HG03575 (cell line): Measurements from ENCODE around the gene CASZ1.

ENCODE experiments used
- ATAC-seq: cut with Tn5 transposase; IDR thresholded peaks from one replicate; pipeline ENCODE4 v1.9.1; 2021; ENCODE audit not compliant: unreplicated experiment, insufficient number of reproducible peaks, low FRiP score; ENCODE audit errors: extremely low read depth

Gene CASZ1

DNA sequence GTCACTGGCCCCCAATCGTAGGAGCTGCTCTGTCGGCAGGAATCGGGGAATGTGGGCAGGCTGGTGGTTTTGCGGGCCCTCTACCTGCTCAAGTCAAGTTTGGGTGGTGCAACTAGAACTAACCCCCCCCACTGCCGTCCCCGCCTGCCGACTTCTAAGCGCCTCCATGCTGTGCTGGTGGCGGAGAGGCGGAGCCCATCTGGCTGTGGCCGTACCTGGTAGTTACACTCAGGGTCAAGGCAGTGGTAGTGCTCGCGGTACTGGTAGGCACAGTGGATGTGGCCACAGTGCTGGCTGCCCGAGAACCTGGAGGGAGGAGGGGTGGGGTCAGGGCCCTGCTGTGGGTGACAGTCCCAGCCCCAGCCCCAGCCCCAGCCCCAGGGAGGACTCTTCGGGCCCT is 140.0 kb downstream of the CASZ1 start:
- ATAC-seq = no peak

DNA sequence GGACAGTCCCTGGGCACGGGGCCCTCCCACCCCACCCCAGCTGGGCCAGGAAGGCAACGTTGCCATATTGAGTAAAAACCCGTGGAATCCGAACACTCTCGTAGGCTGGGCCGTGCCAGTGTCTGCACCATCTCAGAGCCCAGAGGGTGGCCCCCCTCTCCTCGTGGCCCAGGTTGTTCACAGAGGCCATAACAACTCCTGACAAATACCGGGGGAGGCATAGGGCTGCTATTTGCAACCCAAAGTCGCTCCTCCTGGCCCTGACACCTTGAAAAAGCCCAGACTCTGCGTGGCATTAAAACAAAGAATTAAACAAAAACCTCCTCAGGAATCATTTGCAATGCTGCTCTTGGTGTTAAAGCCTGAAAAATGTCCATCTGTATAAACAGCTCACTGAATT is 141.4 kb downstream of the CASZ1 start:
- no peak for ATAC-seq

DNA sequence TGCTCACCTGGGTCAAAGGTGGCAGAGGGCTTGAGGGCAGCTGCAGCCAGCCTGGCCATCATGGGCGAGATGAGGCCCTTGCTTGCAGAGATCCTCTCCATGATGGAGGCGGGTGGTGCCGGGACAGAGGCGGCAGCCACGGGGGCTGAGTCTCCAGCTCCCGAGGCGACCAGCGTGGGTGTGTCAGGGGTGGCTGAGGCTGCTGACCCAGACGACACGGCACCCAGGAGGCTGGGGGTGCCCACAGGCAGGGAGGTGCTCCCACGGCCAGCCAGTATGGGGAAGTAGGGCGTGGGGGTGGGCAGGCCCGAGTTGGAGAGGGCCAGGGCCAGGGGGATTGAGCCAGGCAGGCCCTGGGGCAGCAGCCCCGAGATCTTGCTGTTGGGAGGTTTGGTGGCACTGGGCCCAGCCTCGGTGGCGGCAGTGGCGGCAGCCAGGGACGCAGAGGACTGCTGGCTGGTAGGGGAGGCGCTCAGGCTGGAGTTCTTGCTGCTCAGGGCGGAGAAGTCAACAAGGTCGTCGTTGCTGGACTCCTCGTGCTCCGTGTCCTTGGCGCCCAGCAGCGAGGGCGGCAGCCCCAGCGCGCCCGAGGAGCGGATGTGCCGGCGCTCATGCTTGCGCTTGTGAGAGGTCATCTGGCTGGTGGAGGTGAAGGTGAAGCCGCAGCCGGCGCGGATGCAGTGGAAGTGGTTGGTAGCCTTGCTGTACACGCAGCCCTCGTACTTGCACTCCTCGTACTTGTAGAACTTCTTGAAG is 142.9 kb downstream of the CASZ1 start:
- no peak for ATAC-seq

DNA sequence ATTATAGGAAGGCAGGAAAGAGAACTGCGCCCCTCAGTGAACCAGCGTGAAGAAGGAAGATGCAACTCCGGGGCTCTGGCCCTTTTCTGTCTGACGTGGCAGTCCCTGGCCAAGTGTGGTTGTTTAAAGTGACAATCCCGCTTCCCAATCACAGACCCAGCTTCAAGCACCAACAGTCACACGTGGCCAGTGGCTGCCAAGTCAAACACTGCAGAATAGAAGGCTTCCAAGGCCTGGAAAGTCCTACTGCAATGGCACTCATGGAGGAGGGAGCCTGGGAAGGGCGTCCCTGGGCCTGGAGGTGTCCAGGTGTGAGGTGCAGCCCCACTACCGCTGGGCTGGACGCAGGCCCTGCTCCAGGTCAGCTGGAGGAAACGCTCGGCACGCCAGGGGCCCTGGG is 143.8 kb downstream of the CASZ1 start:
- ATAC-seq = no peak

DNA sequence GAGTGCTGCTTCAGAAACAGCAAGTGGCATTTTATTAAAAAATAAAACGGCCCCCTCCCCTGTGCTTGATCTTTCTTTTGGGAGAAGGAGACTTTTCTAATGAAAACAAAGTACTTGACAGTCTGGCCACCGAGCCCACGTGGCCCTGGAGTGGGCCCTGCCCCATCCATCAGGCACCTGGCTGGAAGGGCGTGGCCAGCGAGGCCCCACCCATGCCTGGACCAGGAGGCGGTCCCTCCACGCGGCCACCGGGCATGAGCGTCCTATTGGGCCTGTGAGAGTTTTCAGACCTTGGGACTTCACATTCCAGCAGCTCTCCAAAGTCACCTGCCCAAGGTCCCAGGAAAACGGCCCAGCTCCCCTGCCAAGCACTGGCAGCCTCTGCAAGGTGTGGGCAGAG is 144.7 kb downstream of the CASZ1 start:
- no peak for ATAC-seq

DNA sequence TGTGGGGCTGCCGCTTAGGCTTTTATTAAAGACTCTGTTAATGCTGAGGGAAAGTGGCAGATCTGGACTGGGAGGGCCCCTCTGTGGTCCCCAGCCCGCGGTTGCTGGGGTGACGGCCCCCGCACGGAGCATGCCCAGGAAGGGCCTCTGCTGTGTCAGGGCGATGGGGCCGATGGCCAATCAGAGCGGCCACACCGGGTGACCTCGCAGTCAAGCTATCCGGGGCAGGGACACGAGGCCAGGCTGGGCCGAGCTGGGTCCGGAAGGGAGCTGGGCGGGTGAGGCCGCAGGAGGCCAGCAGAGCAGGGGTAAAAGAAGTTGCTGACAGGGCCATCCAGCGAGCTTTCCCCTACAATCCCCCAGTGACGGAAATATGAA is 145.1 kb downstream of the CASZ1 start:
- ATAC-seq = no peak

- no peak for ATAC-seq
These were observed 145.7 kb downstream of the CASZ1 start for GRCh38 chr1:10650556-10651388.

DNA sequence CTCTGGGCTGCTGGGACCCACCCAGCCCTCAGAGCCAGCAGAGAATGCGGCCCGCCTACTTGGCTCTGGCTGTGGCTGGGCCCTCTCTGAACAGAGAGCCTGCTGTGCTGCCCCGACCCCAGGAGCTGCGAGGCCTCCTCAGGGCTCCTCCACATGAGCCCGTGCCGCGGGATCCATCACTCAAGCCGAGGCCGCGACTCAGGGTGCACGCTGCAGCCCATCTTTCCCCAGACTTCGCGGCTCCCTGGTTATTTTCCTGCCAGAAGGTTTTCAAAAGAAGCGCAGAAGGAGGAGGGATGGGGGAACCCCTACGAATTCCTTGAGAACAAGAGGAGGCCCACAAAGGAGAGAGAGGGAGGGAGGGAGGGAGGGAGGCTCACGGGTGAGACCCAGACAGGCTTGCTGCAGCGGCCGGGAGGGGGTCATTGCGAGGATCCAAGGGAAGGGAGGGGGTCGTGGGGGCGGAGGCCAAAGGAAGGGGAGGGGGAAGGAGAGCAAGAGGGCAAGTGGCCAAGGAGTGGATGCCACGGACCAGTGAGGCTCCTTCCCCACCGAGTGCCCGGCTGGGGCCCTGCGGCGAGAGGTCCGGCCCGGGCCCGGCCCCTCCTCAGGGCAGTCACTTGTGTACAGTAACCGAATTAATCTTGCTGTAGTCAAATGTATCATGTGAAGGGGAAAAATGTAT is 146.8 kb downstream of the CASZ1 start:
- no peak for ATAC-seq

- ATAC-seq = no peak
These were observed 147.5 kb downstream of the CASZ1 start for GRCh38 chr1:10648689-10649516.

- ATAC-seq = no peak
These were observed 148.9 kb downstream of the CASZ1 start for GRCh38 chr1:10647414-10648170.

DNA sequence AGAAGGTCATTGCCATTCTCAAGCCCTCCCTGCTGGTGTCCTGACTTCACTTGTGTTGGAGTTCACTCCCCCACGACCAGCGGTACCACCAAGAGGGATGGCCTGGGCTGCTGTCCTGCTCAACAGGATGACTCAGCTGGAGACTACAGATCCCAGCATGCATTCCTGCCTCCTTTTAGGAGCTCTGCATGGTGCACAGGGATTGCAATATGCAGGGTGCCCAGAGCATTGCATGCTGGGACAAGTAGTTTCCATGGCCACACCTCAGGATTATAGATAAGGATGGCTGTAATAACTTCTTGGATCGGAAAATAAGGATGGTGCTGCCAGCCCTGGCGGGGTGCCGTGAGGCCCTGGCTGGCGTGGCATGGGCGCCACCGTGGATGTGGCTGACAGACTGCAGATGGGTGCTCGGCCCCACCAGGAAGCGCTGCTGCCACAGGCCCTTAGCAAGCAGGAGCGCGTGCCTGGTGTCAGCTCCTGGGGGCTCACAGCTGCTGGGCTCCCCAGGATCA is 150.0 kb downstream of the CASZ1 start:
- no peak for ATAC-seq

DNA sequence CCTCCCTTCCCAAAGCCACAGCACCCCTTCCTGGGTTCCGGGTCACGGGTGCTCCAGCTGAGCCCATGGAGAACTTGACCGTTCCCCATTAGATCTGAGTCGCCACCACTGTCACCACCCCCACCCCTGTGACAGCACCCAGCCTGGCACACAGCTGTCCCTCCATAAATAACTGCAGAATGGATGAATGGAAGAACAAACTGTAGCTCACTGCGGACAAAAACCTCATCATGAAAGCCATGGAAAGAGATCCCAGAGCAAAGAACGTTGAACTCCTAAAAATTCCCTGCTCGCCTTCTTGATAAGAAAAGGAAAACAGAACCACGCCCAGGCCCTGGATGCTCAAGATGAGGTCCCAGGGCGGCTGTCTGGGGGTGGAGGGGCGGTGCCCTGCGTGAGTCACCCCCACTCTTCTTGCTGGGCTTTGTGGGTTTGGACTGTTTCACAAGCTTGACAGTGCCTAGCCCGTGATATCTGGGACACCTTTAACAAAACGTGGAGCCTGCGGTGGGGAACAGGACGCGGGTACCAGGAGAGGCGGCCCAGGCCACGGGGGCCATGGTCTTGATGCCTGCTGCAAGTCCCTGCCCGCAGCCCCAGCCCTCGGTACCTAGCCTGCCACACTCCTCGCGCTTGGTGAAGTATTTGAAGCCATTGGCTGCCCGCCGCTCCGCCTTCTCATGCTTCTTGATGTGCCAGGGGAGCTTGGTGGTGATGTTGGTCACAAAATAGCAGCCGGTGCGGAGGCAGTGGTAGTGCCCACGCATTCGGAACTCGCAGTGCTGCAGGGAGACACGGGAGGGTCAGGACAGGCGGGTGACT is 151.9 kb downstream of the CASZ1 start:
- ATAC-seq = no peak

- no peak for ATAC-seq
These were observed 152.7 kb downstream of the CASZ1 start for GRCh38 chr1:10643607-10644306.

GRCh38 chr1:10642403-10643080 is 153.9 kb downstream of the CASZ1 start:
- ATAC-seq = no peak

DNA sequence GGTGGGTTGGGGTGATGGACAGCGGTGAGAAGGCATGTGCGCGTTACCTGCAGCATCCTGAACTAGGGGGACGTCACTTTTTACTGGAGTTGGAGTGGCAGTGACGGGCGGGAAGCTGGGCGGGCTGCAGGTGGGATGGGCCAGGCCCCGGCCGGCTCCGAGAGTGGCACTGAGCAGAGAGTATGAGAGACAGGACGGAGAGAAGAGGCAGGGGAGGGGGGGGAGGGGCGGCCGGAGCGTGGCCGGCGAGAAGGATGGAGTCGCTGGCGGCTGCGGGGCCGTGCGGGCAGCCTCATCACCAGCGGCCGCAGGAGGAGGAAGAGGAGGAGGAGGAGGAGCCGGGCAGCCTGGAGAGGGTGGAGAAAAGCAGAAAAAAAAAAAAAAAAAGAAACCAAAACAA is 154.5 kb downstream of the CASZ1 start:
- ATAC-seq = no peak

DNA sequence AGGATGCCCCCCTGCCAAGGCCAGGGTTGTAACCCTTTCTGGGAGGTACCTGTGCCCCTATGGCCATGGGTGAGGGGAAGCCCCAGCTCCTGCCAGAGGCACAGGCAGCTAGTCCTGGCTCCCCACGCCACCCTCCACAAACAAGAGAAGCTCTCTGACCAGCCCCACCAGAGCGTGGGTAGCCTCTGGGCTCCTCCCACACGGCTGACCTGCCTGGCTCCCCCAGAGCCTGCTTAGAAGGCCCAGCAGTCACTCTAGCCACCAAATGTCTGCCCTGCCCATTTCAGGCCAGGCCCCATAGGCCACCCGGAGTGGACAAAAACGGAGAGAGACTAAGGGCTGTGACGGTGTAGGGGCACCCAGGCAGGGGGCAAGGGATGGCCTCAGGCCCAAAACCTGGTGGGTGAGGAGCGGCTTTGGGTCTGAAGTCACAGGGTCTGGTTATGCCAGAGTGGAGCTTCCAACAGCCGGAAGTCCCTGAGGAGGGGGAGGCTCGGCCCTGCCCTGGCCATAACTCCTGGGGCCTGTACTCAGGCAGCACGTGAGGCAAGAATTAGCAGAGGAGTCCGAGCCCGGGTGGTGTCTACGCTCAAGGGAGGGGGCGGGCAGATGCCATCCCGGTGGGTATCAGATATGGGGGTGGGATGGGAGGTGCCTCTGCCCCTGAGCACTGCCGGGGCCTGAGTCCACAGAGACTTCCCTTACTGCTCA is 155.4 kb downstream of the CASZ1 start:
- ATAC-seq = no peak
